WI38 (cell line): Measurements from ENCODE around the gene GALM.

Experiments used
- H3K4me3 ChIP-seq: 2 replicates; pipeline ENCODE4 v1.5.1; 2011; ENCODE audit warnings: low read depth, mild to moderate bottlenecking, control low read depth, low read length
- TF ChIP-seq, protein P1 (sequence below): IDR thresholded peaks from 2 replicates; pipeline ENCODE4 v1.5.1; 2012; ENCODE audit warnings: low read depth, mild to moderate bottlenecking, control low read depth, low read length

GALM gene

DNA sequence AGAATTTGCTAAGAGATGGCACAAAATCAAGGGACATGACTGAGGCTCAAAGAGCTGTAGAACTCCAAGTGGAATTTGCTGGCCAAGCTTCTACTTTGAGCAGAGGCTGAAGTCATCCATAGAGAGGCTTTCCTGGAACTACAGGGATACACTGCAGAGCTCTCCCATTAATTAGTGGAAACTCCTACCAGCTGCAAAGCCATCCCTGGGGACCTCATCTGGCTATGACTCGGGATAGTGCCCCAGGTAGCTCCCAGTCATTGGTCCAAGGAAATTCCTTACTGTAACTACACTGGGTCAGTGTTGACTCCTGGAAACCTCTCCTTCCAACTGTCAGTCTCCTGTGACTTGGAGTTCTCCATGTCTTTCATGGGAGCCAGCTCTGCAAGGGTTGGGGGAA lies 10.5 kb upstream of the GALM start:
- TF ChIP-seq, protein P1, sequence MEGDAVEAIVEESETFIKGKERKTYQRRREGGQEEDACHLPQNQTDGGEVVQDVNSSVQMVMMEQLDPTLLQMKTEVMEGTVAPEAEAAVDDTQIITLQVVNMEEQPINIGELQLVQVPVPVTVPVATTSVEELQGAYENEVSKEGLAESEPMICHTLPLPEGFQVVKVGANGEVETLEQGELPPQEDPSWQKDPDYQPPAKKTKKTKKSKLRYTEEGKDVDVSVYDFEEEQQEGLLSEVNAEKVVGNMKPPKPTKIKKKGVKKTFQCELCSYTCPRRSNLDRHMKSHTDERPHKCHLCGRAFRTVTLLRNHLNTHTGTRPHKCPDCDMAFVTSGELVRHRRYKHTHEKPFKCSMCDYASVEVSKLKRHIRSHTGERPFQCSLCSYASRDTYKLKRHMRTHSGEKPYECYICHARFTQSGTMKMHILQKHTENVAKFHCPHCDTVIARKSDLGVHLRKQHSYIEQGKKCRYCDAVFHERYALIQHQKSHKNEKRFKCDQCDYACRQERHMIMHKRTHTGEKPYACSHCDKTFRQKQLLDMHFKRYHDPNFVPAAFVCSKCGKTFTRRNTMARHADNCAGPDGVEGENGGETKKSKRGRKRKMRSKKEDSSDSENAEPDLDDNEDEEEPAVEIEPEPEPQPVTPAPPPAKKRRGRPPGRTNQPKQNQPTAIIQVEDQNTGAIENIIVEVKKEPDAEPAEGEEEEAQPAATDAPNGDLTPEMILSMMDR, result no peak
- no peak overlapping the region for H3K4me3 ChIP-seq

DNA sequence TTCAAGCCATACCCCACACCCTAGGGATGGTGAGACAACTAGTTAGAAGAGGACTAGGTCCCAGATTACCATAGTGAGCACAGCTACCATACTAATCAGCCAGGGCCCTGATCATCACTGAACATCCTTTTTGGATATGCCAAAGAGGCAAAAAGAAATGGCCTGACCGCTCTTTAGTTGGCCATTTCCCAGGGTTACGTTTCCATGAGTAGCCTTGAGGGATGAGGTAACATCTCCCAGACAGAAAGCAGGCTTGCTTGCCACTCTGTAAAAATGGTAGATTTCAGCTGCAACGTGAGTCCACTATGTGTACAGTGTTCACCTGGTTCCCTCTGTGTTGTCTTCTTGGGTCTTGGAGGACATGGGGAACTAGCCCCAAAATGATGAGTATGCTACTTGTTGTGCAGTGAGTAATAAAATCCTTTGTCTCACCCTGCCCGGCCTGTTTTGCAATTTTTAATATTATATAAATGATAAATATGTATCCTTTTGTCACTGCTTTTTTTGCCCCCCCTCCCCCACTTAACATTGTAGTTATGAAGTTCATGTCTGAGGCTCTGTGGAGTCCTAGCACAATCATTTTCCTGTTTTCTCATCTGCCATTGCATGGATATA lies 8.9 kb upstream of the GALM start:
- TF ChIP-seq, protein P1, result no peak
- H3K4me3 ChIP-seq, result no peak overlapping the region

DNA sequence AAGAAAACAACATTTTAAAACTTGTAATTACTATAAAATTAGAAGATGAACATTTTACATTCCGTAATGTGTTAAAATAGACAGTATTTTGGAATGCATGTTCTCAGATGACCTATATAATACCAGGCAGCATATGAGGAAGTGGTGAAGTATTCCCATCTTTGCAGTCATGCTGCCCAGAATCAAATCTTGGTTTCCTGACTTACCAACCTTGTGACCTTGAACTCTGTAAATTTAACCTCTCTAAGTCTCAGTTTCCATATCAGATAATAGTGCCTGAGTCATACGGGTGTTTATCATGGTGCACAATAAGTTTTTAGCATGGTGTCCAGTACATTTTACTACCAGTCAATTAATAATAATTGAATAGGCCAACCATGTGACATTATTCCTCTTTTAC lies 7.3 kb upstream of the GALM start:
- TF ChIP-seq, protein P1, result no peak
- H3K4me3 ChIP-seq, result no peak overlapping the region

DNA sequence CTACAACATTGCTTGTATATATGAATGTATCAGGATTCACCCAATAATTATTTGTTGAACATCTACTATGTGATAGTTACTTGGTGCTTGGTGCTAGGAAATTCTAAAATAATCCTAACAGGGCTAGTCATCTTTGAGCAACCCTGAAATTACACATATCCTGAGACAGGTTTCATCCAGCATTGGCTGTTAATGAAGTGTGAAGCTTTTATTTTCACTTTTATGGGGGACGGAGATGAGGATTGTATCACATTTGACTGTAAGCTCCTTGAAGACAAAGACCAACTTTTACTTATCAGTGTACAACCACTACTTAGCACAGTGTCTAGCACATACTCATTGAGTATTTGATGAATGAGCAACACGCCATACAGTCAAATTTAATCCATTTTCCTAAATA lies 6.8 kb upstream of the GALM start:
- TF ChIP-seq, protein P1, result no peak
- no peak overlapping the region for H3K4me3 ChIP-seq

DNA sequence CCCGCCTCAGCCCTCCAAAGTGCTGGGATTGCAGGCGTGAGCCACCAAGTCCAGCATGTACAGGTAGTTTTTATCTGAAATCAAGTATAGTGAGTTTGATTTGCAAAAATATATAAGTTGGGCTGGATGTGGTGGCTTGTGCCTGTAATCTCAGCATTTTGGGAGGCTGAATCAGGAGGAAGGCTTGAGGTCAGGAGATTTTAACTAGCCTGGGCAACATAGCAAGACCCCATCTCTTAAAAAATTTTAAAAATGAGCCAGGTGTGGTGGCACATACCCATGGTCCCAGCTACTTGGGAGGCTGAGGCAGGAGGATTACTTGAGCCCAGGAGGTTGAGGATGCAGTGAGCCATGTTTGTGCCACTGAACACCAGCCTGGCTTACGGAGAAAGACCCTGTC lies 5.6 kb upstream of the GALM start:
- no peak overlapping the region for H3K4me3 ChIP-seq
- TF ChIP-seq, protein P1, result no peak

DNA sequence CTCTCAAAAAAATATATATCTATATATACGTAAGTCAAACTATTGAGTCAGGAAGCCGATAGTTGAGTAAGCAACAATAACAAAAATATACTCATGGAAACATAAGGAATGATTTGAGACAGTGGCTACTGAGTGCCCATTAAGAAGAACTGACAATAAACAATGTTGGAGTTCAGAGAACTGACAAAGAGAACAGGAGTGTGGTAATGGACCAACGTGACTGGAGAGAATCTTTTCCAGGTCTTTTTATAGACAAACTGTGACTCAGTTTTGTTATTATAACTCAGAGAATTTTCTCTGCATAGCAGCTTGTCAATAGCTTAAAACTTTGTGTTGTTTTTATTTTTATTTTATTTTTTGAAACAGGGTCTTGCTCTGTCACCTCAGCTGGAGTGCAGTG lies 4.6 kb upstream of the GALM start:
- TF ChIP-seq, protein P1, result no peak
- no peak overlapping the region for H3K4me3 ChIP-seq

DNA sequence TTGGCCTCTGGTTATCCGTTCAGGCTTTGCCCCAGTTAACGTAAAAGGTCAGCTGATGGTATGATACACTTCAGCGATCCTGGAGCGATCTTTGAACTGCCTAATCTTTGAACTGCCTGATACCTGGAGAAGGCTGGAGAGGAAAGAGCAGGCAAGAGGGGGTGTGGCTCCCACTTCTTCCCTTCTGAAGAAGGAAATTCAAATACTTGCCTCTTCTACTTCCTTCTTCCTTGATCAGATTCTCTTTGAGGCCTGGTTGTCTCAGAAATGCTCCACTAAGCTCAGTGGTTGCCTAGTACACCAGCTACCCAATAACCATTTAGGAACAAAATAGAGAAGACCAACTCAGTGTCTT lies 619 bp downstream of the GALM start:
- H3K4me3 ChIP-seq, result peak overlapping the region; percentile 63
- TF ChIP-seq, protein P1, result no peak
